GM18907 (cell line): ENCODE results near the gene SCYGR2.

ENCODE experiments used
- ATAC-seq: cut with Tn5 transposase; IDR thresholded peaks from one replicate; pipeline ENCODE4 v1.9.1; 2021; ENCODE audit warnings: mild to moderate bottlenecking, moderate library complexity; ENCODE audit not compliant: unreplicated experiment

The SCYGR2 gene

GRCh38 chr2:227612546-227613271 lies 14.0 kb downstream of the SCYGR2 start:
- ATAC-seq = no peak

GRCh38 chr2:227613272-227613660 lies 14.6 kb downstream of the SCYGR2 start:
- no peak for ATAC-seq

- ATAC-seq = no peak
These were observed 15.6 kb downstream of the SCYGR2 start for GRCh38 chr2:227614246-227614645.

GRCh38 chr2:227614740-227615139 lies 16.0 kb downstream of the SCYGR2 start, which contains the start of gene SCYGR3:
Gene SCYGR3 (minus strand): TSS chr2:227614840. CDS start chr2:227614840, 0 bp downstream.
- no peak for ATAC-seq

- no peak for ATAC-seq
These were observed 16.5 kb downstream of the SCYGR2 start for GRCh38 chr2:227615181-227615580.

GRCh38 chr2:227615906-227616305 lies 17.2 kb downstream of the SCYGR2 start:
- ATAC-seq = no peak

GRCh38 chr2:227616631-227617030 lies 17.9 kb downstream of the SCYGR2 start:
- no peak for ATAC-seq

GRCh38 chr2:227617316-227618230 lies 18.9 kb downstream of the SCYGR2 start, which contains the start of gene SCYGR4:
Gene SCYGR4 (plus strand): TSS chr2:227617498. CDS start chr2:227617498, 0 bp downstream.
- no peak for ATAC-seq

- ATAC-seq = no peak
These were observed 24.5 kb downstream of the SCYGR2 start for GRCh38 chr2:227623226-227623625.

GRCh38 chr2:227625420-227625819 lies 26.7 kb downstream of the SCYGR2 start:
- ATAC-seq = no peak

GRCh38 chr2:227626580-227627151 lies 28.0 kb downstream of the SCYGR2 start:
- no peak for ATAC-seq

- ATAC-seq = peak; percentile 99
These were observed 29.1 kb downstream of the SCYGR2 start for GRCh38 chr2:227627769-227628168.

- no peak for ATAC-seq
These were observed 30.7 kb downstream of the SCYGR2 start for GRCh38 chr2:227629435-227629834.

- ATAC-seq = no peak
These were observed 31.6 kb downstream of the SCYGR2 start for GRCh38 chr2:227630322-227630721.

GRCh38 chr2:227632827-227633226 lies 34.1 kb downstream of the SCYGR2 start:
- ATAC-seq = no peak

GRCh38 chr2:227634201-227634600 lies 35.5 kb downstream of the SCYGR2 start:
- no peak for ATAC-seq

GRCh38 chr2:227642656-227643055 lies 44.0 kb downstream of the SCYGR2 start:
- ATAC-seq = no peak

GRCh38 chr2:227643990-227644551 lies 45.4 kb downstream of the SCYGR2 start:
- no peak for ATAC-seq
